GM12873 (cell line): ENCODE measurements around the gene PSAPL1.

ENCODE experiments used
- CTCF ChIP-seq: IDR thresholded peaks from 2 replicates; pipeline ENCODE4 v1.5.1; 2012; ENCODE audit warnings: low read depth, mild to moderate bottlenecking, moderate library complexity, low read length, control low read depth; ENCODE audit not compliant: insufficient read depth; ENCODE audit errors: missing control alignments

PSAPL1 gene

GRCh38 chr4:7400671-7401298 lies 33.9 kb downstream of the PSAPL1 start:
- TF ChIP-seq CTCF, result no peak

- no peak for TF ChIP-seq CTCF
These were observed 35.1 kb downstream of the PSAPL1 start for GRCh38 chr4:7399440-7400234.

- no peak for TF ChIP-seq CTCF
These were observed 35.8 kb downstream of the PSAPL1 start for GRCh38 chr4:7398788-7399439.

- no peak for TF ChIP-seq CTCF
These were observed 36.7 kb downstream of the PSAPL1 start for GRCh38 chr4:7398104-7398423.

GRCh38 chr4:7397206-7398103 lies 37.3 kb downstream of the PSAPL1 start:
- no peak for TF ChIP-seq CTCF

GRCh38 chr4:7396186-7396910 lies 38.4 kb downstream of the PSAPL1 start:
- TF ChIP-seq CTCF, result no peak

- TF ChIP-seq CTCF, result no peak
These were observed 39.1 kb downstream of the PSAPL1 start for GRCh38 chr4:7395645-7396044.
